Caco-2 (cell line): Measurements from ENCODE around the gene OLA1. TPM values are rescaled to one million over a fixed set of nuclear protein-coding genes. Genes with fewer than 3 reads are reported as not detected.

ENCODE experiments used
- BruUV-seq: library from RNA; stranded (reverse); fragments of 400-500 nt; replicated peaks from 2 replicates; lab custom pipeline; 2021; lab: Mats Ljungman, UMichigan
- CTCF ChIA-PET: fragments of 300-600 bp; sonication (Branson Sonifier 250); formaldehyde crosslinking; loops from one replicate; lab custom pipeline; 2022; ENCODE audit warnings: antibody characterized with exemption; lab: Charles Lee
- POLR2A ChIA-PET: fragments of 300-600 bp; sonication (Branson Sonifier 250); formaldehyde crosslinking; loops from one replicate; lab custom pipeline; 2022; ENCODE audit warnings: antibody characterized with exemption; lab: Charles Lee
- DNase-seq, 2 experiments: peaks; one replicate each; pipeline versions ENCODE4 v3.0.0 to v3.0.0-alpha.2; 2020 to 2022
- H3K27me3 ChIP-seq: replicated peaks from 2 replicates; pipeline ENCODE4 v1.6.0; 2011; ENCODE audit warnings: low read length; ENCODE audit not compliant: control insufficient read depth, insufficient read depth
- H3K36me3 ChIP-seq: 2 replicates; pipeline ENCODE4 v1.5.1; 2011; ENCODE audit warnings: low read length; ENCODE audit not compliant: control insufficient read depth, insufficient read depth
- H3K4me1 ChIP-seq: fragments of 250-450 bp; sonication (Bioruptor Pico); 2 replicates; pipeline ENCODE4 v1.5.1; 2020; ENCODE audit warnings: mild to moderate bottlenecking
- H3K4me3 ChIP-seq: 2 replicates; pipeline ENCODE4 v1.5.1; 2011; ENCODE audit warnings: low read depth, mild to moderate bottlenecking, control low read depth, low read length
- H3K9me3 ChIP-seq: fragments of 250-450 bp; sonication (Bioruptor Pico); 2 replicates; pipeline ENCODE4 v1.5.1; 2020; ENCODE audit warnings: mild to moderate bottlenecking, moderate library complexity
- H3K27ac Mint-ChIP-seq: one replicate; pipeline ENCODE4 v1.8.0; 2022; ENCODE audit warnings: mixed read lengths; ENCODE audit not compliant: unreplicated experiment
- H3K27me3 Mint-ChIP-seq: one replicate; pipeline ENCODE4 v1.8.0; 2022; ENCODE audit warnings: mixed read lengths; ENCODE audit not compliant: insufficient read depth, unreplicated experiment
- H3K36me3 Mint-ChIP-seq: one replicate; pipeline ENCODE4 v1.8.0; 2022; ENCODE audit warnings: mild to moderate bottlenecking, mixed read lengths; ENCODE audit not compliant: insufficient read depth, unreplicated experiment
- H3K4me1 Mint-ChIP-seq: one replicate; pipeline ENCODE4 v1.8.0; 2022; ENCODE audit warnings: low read depth, mixed read lengths; ENCODE audit not compliant: unreplicated experiment
- H3K4me3 Mint-ChIP-seq: one replicate; pipeline ENCODE4 v1.8.0; 2022; ENCODE audit warnings: mild to moderate bottlenecking, moderate library complexity, mixed read lengths; ENCODE audit not compliant: unreplicated experiment
- H3K9me3 Mint-ChIP-seq: one replicate; pipeline ENCODE4 v1.8.0; 2022; ENCODE audit warnings: mixed read lengths; ENCODE audit not compliant: unreplicated experiment
- intact Hi-C: fragments of 100-400 bp; cut with micrococcal nuclease; formaldehyde crosslinking; loops from one replicate; pipeline ENCODE4 v1.10.0; 2022; ENCODE audit not compliant: unreplicated experiment
- total RNA-seq: library from RNA; stranded (reverse); gene quantifications from 2 replicates; pipeline ENCODE4 v1.2.3, GENCODE V29; 2022
- TF ChIP-seq, protein P1 (sequence below), 2 experiments: fragments of 200-600 bp in 1 of 2; IDR thresholded peaks; 1 replicate in 1 of 2; 2 replicates in 1 of 2; pipeline versions ENCODE4 v1.5.1 to v1.8.0; 2011 to 2022; ENCODE audit warnings: antibody characterized with exemption in 1 of 2, control low read depth in 1 of 2, inconsistent platforms in 1 of 2, low read depth in 1 of 2, low read length in 1 of 2, mild to moderate bottlenecking in 1 of 2, moderate library complexity in 1 of 2; ENCODE audit not compliant: insufficient read depth in 1 of 2, severe bottlenecking in 1 of 2, unreplicated experiment in 1 of 2

The OLA1 gene
- total RNA-seq, 1 experiment from 2014 or later = 177 TPM

DNA sequence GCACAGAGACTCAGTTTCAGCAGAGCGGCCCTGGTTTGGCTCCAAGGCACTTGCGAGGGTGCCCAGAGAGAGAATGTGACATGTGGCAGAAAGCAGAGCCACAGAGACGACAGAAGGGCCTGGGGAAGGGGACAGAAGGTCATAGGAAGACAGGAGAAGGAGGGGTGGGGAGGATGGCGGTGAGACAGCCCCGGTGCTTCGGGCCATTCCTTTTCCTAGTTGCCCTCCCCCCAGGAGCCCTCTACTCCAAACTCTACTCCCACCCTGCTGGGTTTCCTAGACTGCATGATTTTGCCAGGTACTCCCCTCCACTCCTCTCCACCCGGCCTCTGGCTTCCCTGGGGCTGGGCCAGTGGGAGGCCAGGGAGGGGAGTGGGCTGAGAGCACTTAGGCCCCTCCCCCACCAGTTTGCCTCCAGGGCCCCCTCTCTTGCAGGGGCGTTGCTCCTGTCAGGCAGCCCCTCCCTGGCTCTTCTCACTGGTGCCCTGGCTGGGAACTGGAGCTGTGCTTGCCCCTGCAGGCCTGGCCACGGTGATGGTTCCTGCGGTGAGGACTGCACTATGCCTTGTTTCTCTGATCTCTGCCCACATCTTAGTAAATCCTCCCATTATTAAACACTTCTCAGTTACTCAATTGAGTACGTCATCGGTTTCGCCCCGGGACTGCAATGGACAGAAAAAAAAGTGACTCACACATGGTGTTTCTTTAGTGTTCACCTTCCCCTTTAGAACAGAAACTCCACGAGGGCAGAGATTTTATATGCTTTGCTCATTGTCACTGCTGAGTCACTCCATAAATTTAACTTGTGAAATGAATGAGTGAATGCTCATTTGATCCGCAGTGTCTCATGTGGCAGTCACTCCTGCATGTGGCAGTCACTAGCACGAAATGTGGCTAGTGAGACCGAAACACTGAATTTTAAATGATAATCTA is 224.5 kb downstream of the OLA1 start:
- peak in 1 of 2 experiments; percentile 65 for DNase-seq

More for the DNA sequence above, 224.5 kb downstream of the OLA1 start:
- Histone ChIP-seq H3K4me3 (no peak overlapping the region), H3K36me3 (no peaks in the 10 kb centered on the region), H3K9me3 (no peaks in the 10 kb centered on the region), H3K4me1 (peaks cover 58% of the 10 kb centered on the region), H3K27me3 (no peaks in the 10 kb centered on the region)
- no peaks in the 10 kb centered on the region for H3K9me3 Mint-ChIP-seq
- H3K4me1 Mint-ChIP-seq = peaks cover 48% of the 10 kb centered on the region
- TF ChIP-seq, protein P1, sequence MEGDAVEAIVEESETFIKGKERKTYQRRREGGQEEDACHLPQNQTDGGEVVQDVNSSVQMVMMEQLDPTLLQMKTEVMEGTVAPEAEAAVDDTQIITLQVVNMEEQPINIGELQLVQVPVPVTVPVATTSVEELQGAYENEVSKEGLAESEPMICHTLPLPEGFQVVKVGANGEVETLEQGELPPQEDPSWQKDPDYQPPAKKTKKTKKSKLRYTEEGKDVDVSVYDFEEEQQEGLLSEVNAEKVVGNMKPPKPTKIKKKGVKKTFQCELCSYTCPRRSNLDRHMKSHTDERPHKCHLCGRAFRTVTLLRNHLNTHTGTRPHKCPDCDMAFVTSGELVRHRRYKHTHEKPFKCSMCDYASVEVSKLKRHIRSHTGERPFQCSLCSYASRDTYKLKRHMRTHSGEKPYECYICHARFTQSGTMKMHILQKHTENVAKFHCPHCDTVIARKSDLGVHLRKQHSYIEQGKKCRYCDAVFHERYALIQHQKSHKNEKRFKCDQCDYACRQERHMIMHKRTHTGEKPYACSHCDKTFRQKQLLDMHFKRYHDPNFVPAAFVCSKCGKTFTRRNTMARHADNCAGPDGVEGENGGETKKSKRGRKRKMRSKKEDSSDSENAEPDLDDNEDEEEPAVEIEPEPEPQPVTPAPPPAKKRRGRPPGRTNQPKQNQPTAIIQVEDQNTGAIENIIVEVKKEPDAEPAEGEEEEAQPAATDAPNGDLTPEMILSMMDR (IDR thresholded peaks at IDR 0.05; ENCODE audit: insufficient read depth in 1 of 2, low read depth in 1 of 2, low read length in 1 of 2, severe bottlenecking in 1 of 2, unreplicated experiment in 1 of 2) = no peak
- intact Hi-C loops = no loop called here
- POLR2A ChIA-PET = interaction anchor here (0.9 kb wide), 1 partner anchor 54 kb away, joined by 3 read pairs; no protein-coding TSS in a partner anchor
- no peaks in the 10 kb centered on the region for H3K27me3 Mint-ChIP-seq
- CTCF ChIA-PET = no interaction called here
- H3K4me3 Mint-ChIP-seq = peak overlapping the region; percentile 1
- no TSS peak for BruUV-seq
- peak overlapping the region; percentile 92 for H3K27ac Mint-ChIP-seq
- peaks cover 5% of the 10 kb centered on the region for H3K36me3 Mint-ChIP-seq

Other genes starting within 250 kb of the OLA1 start
- 2.9 TPM in 2 replicates for gene SP9, start 86.4 kb upstream of the OLA1 start, total RNA-seq
- 23.6 and 26.4 TPM in 2 replicates for gene SCRN3, start 147.2 kb upstream of the OLA1 start, total RNA-seq
- 0.53 and 1.0 TPM in 2 replicates for gene GPR155, start 238.5 kb upstream of the OLA1 start, total RNA-seq